Fibroblast of skin of back (primary cell): ENCODE results near the gene CHST13.
"Not testable (repeated sequence)": the region's sequence is repeated elsewhere in the genome, so short reads cannot be mapped to it uniquely, and the experiment has no call there.

Experiments
- DNase-seq: peaks from one replicate; pipeline ENCODE4 v3.0.0-alpha.2; 2013

Gene CHST13

GRCh38 chr3:126556637-126557414 is 32.9 kb downstream of the CHST13 start:
- DNase-seq = no peak

GRCh38 chr3:126557415-126557745 is 33.4 kb downstream of the CHST13 start:
- no peak for DNase-seq

- no peak for DNase-seq
Observed at GRCh38 chr3:126557761-126558160, 33.8 kb downstream of the CHST13 start.

- no peak for DNase-seq
Observed at GRCh38 chr3:126558336-126559071, 34.5 kb downstream of the CHST13 start, which contains the start of gene C3orf22. Gene C3orf22 (minus strand): TSS chr3:126558932. CDS start chr3:126553390, 5,542 bp downstream.

- no peak for DNase-seq
Observed at GRCh38 chr3:126562737-126563276, 38.9 kb downstream of the CHST13 start.

- DNase-seq = no peak
Observed at GRCh38 chr3:126567696-126568438, 43.9 kb downstream of the CHST13 start.

GRCh38 chr3:126568776-126569342 is 44.9 kb downstream of the CHST13 start:
- no peak for DNase-seq

GRCh38 chr3:126569390-126569975 is 45.5 kb downstream of the CHST13 start:
- DNase-seq = no peak

- DNase-seq = no peak
Observed at GRCh38 chr3:126570103-126570541, 46.2 kb downstream of the CHST13 start.

- no peak for DNase-seq
Observed at GRCh38 chr3:126571078-126571477, 47.1 kb downstream of the CHST13 start.

GRCh38 chr3:126573492-126574117 is 49.6 kb downstream of the CHST13 start:
- DNase-seq = no peak

- DNase-seq = no peak
Observed at GRCh38 chr3:126577261-126577660, 53.3 kb downstream of the CHST13 start.

- DNase-seq = no peak
Observed at GRCh38 chr3:126578702-126579101, 54.7 kb downstream of the CHST13 start.

GRCh38 chr3:126580746-126581145 is 56.8 kb downstream of the CHST13 start:
- DNase-seq = no peak

GRCh38 chr3:126581569-126581968 is 57.6 kb downstream of the CHST13 start:
- no peak for DNase-seq

- no peak for DNase-seq
Observed at GRCh38 chr3:126582311-126582710, 58.4 kb downstream of the CHST13 start.

- not testable (repeated sequence) for DNase-seq
Observed at GRCh38 chr3:126591515-126591914, 67.6 kb downstream of the CHST13 start.
